Measurements from ENCODE around the gene SAMMSON.
A peak's percentile ranks its signal among the peaks of the same experiment; 100 is the strongest.

SAMMSON gene

GRCh38 chr3:70056081-70056480, 56.5 kb downstream of the SAMMSON start:
- ChIA-PET CTCF (interaction anchor here (1.3 kb wide), 1 partner anchor 8 kb away, joined by 7 read pairs; no protein-coding TSS in a partner anchor), POLR2A (no interaction called here)
- TF ChIP-seq, protein P1, sequence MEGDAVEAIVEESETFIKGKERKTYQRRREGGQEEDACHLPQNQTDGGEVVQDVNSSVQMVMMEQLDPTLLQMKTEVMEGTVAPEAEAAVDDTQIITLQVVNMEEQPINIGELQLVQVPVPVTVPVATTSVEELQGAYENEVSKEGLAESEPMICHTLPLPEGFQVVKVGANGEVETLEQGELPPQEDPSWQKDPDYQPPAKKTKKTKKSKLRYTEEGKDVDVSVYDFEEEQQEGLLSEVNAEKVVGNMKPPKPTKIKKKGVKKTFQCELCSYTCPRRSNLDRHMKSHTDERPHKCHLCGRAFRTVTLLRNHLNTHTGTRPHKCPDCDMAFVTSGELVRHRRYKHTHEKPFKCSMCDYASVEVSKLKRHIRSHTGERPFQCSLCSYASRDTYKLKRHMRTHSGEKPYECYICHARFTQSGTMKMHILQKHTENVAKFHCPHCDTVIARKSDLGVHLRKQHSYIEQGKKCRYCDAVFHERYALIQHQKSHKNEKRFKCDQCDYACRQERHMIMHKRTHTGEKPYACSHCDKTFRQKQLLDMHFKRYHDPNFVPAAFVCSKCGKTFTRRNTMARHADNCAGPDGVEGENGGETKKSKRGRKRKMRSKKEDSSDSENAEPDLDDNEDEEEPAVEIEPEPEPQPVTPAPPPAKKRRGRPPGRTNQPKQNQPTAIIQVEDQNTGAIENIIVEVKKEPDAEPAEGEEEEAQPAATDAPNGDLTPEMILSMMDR (IDR thresholded peaks at IDR 0.05; ENCODE audit: insufficient read depth, low read length, missing control alignments), result no peak
- DNase-seq (ENCODE audit: low read depth, low spot score), result no peak
- H3K4me3 ChIP-seq (ENCODE audit: low read depth, low read length), result no peak overlapping the region

- CTCF ChIA-PET, result no interaction called here
- H3K4me3 ChIP-seq (ENCODE audit: low read depth, low read length), result no peak overlapping the region
- TF ChIP-seq, protein P1 (IDR thresholded peaks at IDR 0.05; ENCODE audit: insufficient read depth, low read length, missing control alignments), result no peak
- DNase-seq (ENCODE audit: low read depth, low spot score), result no peak
- POLR2A ChIA-PET, result no interaction called here
Measured at GRCh38 chr3:70057426-70057825, 57.9 kb downstream of the SAMMSON start.

DNA sequence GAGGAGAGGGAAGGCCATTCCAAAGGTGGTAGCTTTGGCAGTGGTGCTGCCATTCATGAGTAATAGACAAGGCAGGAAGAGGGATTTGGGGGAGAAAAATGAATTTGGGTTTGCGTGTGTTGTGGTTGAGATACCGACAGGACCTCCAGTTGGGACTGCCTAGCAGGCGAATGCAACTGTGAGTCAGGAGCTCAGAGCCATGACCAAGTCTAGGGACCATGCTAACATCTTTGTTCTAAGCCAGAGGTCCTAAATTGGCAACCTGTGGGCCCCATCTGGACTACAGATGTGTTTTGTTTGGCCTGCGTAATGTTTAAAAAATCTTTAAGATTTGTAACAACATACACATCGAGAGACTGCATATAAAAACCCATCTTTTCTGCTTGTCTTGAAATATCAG, 61.6 kb downstream of the SAMMSON start:
- ChIA-PET POLR2A (no interaction called here), CTCF (no interaction called here)
- TF ChIP-seq, protein P1 (IDR thresholded peaks at IDR 0.05; ENCODE audit: insufficient read depth, low read length, missing control alignments), result no peak
- H3K4me3 ChIP-seq (ENCODE audit: low read depth, low read length), result no peak overlapping the region
- DNase-seq (ENCODE audit: low read depth, low spot score), result no peak

GRCh38 chr3:70064194-70064779, 64.8 kb downstream of the SAMMSON start:
- no peak for DNase-seq (ENCODE audit: low read depth, low spot score)
- CTCF ChIA-PET, result interaction anchor here (0.7 to 2.5 kb wide), 15 partner anchors 9 to 1620 kb away, joined by 3 to 13 read pairs (median 6); no protein-coding TSS in a partner anchor
- TF ChIP-seq, protein P1 (IDR thresholded peaks at IDR 0.05; ENCODE audit: insufficient read depth, low read length, missing control alignments), result peak; percentile 57
- no peak overlapping the region for H3K4me3 ChIP-seq (ENCODE audit: low read depth, low read length)
- POLR2A ChIA-PET, result no interaction called here

DNA sequence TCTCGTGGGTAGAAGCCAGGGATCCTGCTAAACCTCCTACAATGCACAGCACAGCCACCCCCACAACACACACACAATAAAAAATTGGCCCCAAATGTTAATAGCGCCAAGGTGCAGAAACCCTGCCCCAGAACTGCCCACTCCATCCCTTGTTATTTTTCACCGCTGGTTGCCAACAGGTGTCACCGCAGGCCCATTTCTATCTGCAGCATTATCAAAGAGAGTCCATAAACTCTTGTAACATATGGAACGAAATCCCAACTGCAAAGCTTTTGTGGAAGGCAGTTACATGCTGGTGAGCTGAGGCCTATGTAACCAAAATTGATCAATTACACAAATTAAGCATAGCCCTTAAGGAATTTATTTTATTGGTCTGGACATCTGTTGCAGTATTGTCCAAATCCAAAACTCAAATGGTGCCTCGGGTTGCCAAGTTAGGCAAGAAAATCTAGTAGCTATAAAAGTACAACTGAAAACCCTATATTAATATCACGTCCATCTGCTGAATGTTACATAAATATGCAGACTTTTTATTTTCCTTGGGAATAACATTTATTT, 66.2 kb downstream of the SAMMSON start:
- TF ChIP-seq, protein P1 (IDR thresholded peaks at IDR 0.05; ENCODE audit: insufficient read depth, low read length, missing control alignments), result no peak
- DNase-seq (ENCODE audit: low read depth, low spot score), result no peak
- POLR2A ChIA-PET, result no interaction called here
- H3K4me3 ChIP-seq (ENCODE audit: low read depth, low read length), result no peak overlapping the region
- CTCF ChIA-PET, result interaction anchor here (1.0 kb wide), 2 partner anchors 12 to 1587 kb away, joined by 3 to 4 read pairs; no protein-coding TSS in a partner anchor

- CTCF ChIA-PET, result interaction anchor here (1.0 kb wide), 1 partner anchor 9 kb away, joined by 3 read pairs; no protein-coding TSS in a partner anchor
- H3K4me3 ChIP-seq (ENCODE audit: low read depth, low read length), result no peak overlapping the region
Measured at GRCh38 chr3:70067860-70068521, 68.5 kb downstream of the SAMMSON start.

More at GRCh38 chr3:70067860-70068521, 68.5 kb downstream of the SAMMSON start:
- TF ChIP-seq, protein P1 (IDR thresholded peaks at IDR 0.05; ENCODE audit: insufficient read depth, low read length, missing control alignments), result no peak
- DNase-seq (ENCODE audit: low read depth, low spot score), result no peak
- POLR2A ChIA-PET, result no interaction called here
